ENCODE data around the gene FOXP1. TPM values are rescaled to one million over a fixed set of nuclear protein-coding genes. Genes with fewer than 3 reads are reported as not detected.

The FOXP1 gene
- polyA plus RNA-seq, 1 donor (not counting 4 experiments of a cell fraction or from before 2014, with no cell fraction given): 14.6 TPM

- TF ChIP-seq EZH2 (IDR thresholded peaks at IDR 0.05; ENCODE audit: low read length) (no peak), CTCF (optimal IDR thresholded peaks at IDR 0.05 in 1 of 3, IDR thresholded peaks at IDR 0.05 in 1 of 3, conservative IDR thresholded peaks at IDR 0.05 in 1 of 3; ENCODE audit: extremely low read depth in 1 of 3, insufficient read depth in 2 of 3, low read length in 3 of 3) (no peak)
- Histone ChIP-seq H3K27me3 (ENCODE audit: control insufficient read depth, extremely low read depth, insufficient read depth, low read length) (no peaks in the 10 kb centered on the region), H4K20me1 (ENCODE audit: control insufficient read depth, extremely low read depth, insufficient read depth, low read length) (no peaks in the 10 kb centered on the region), H3K4me3 (ENCODE audit: control insufficient read depth in 2 of 3, extremely low read depth in 1 of 3, insufficient read depth in 2 of 3, low read depth in 1 of 3, low read length in 3 of 3) (no peak overlapping the region), H3K36me3 (ENCODE audit: control insufficient read depth in 2 of 2, extremely low read depth in 1 of 2, insufficient read depth in 2 of 2, low read length in 2 of 2) (no peaks in the 10 kb centered on the region), H3K79me2 (ENCODE audit: control insufficient read depth, insufficient read depth, low read length) (no peaks in the 10 kb centered on the region), H3K4me2 (ENCODE audit: control insufficient read depth, extremely low read depth, insufficient read depth, low read depth, low read length) (no peak overlapping the region), H3K27ac (ENCODE audit: control insufficient read depth, insufficient read depth, low read length) (no peak overlapping the region), H3K9me1 (ENCODE audit: control insufficient read depth, extremely low read depth, insufficient read depth, low read length) (no peaks in the 10 kb centered on the region), H3K9me3 (ENCODE audit: control insufficient read depth, low read depth, low read length) (no peaks in the 10 kb centered on the region), H2AFZ (ENCODE audit: control insufficient read depth, low read length) (no peak overlapping the region), H3K4me1 (ENCODE audit: control insufficient read depth, extremely low read depth, insufficient read depth, low read length) (peaks cover 11% of the 10 kb centered on the region), H3K9ac (ENCODE audit: control insufficient read depth, extremely low read depth, insufficient read depth, low read length) (no peak overlapping the region)
- dilution Hi-C loops (cut with MboI; ENCODE audit: extremely low pct_ligation_motif_present, low sequenced_read_pairs): no loop called here
- FAIRE-seq (peak; percentile 98), DNase-seq (ENCODE audit: low read depth, low spot score) (peak; percentile 62)
These were observed 482.5 kb downstream of the FOXP1 start for GRCh38 chr3:71101014-71101413.

GRCh38 chr3:71099997-71100719 is 483.4 kb downstream of the FOXP1 start:
- Histone ChIP-seq H3K9me1 (ENCODE audit: control insufficient read depth, extremely low read depth, insufficient read depth, low read length) (no peaks in the 10 kb centered on the region), H3K4me2 (ENCODE audit: control insufficient read depth, extremely low read depth, insufficient read depth, low read depth, low read length) (no peak overlapping the region), H3K4me3 (ENCODE audit: control insufficient read depth in 2 of 3, extremely low read depth in 1 of 3, insufficient read depth in 2 of 3, low read depth in 1 of 3, low read length in 3 of 3) (no peak overlapping the region), H4K20me1 (ENCODE audit: control insufficient read depth, extremely low read depth, insufficient read depth, low read length) (no peaks in the 10 kb centered on the region), H3K27ac (ENCODE audit: control insufficient read depth, insufficient read depth, low read length) (no peak overlapping the region), H2AFZ (ENCODE audit: control insufficient read depth, low read length) (no peak overlapping the region), H3K27me3 (ENCODE audit: control insufficient read depth, extremely low read depth, insufficient read depth, low read length) (no peaks in the 10 kb centered on the region), H3K9ac (ENCODE audit: control insufficient read depth, extremely low read depth, insufficient read depth, low read length) (no peak overlapping the region), H3K36me3 (ENCODE audit: control insufficient read depth in 2 of 2, extremely low read depth in 1 of 2, insufficient read depth in 2 of 2, low read length in 2 of 2) (no peaks in the 10 kb centered on the region), H3K79me2 (ENCODE audit: control insufficient read depth, insufficient read depth, low read length) (no peaks in the 10 kb centered on the region), H3K9me3 (ENCODE audit: control insufficient read depth, low read depth, low read length) (no peaks in the 10 kb centered on the region), H3K4me1 (ENCODE audit: control insufficient read depth, extremely low read depth, insufficient read depth, low read length) (peaks cover 11% of the 10 kb centered on the region)
- TF ChIP-seq EZH2 (IDR thresholded peaks at IDR 0.05; ENCODE audit: low read length) (no peak), CTCF (optimal IDR thresholded peaks at IDR 0.05 in 1 of 3, IDR thresholded peaks at IDR 0.05 in 1 of 3, conservative IDR thresholded peaks at IDR 0.05 in 1 of 3; ENCODE audit: extremely low read depth in 1 of 3, insufficient read depth in 2 of 3, low read length in 3 of 3) (no peak)
- dilution Hi-C loops (cut with MboI; ENCODE audit: extremely low pct_ligation_motif_present, low sequenced_read_pairs): no loop called here
- FAIRE-seq (peak; percentile 57), DNase-seq (ENCODE audit: low read depth, low spot score) (no peak)

All from keratinocyte (primary cell).